ENCODE results near the gene KLRC3.

KLRC3 gene

GRCh38 chr12:10364815-10365622 is 55.4 kb downstream of the KLRC3 start:
- Histone ChIP-seq H3K4me3 (ENCODE audit: low read length) (peak overlapping the region; percentile 68), H3K27me3 (ENCODE audit: control insufficient read depth, insufficient read depth, low read length) (no peaks in the 10 kb centered on the region), H3K36me3 (ENCODE audit: control insufficient read depth, insufficient read depth, low read length) (no peaks in the 10 kb centered on the region), H3K9me3 (ENCODE audit: control insufficient read depth, low read length) (no peaks in the 10 kb centered on the region), H3K4me1 (ENCODE audit: control insufficient read depth, insufficient read depth, low read length) (peaks cover 45% of the 10 kb centered on the region), H3K9ac (ENCODE audit: low read length) (peak overlapping the region; percentile 85)

DNA sequence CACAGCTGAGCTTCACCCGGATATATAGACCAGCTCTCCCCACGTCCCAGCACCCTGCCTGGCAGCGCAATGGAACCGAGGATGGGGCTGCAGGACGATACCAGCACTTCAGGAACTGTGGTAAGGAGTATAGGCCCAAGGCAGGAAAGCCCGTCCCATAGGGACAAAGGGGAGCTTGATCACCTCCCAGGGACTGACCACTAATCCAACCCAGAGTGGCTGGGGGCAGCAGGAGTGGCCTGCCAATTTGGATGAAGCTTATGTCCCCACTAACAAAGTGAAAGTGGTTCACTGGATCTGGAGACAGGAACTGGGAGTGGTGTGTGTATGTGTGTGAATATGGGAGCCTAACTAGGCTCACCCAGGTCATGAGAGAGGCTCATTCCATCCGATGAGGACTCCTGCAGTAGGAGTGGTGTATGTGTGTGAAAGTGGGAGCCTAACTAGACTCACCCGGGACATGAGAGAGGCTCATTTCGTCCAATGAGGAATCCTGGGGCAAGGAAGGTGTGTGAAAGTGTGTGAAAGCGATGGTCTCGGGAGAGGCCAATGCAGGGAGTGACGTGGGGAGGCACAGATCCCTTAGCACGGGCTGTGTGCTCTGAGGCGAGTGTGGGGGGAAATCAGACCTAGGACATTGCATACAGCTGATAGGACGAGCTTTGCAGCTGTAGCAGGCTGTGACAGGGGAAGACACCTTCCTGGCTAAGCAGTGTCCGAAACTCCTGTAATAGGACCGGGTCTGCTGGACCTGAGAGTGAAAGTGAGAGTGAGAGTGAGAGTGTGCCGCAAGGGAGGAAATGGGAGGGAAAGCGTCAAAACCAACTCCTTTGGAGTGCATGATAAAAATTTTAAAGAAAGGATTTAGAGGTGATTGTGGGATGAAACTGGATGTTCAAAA is 56.2 kb downstream of the KLRC3 start:
- peak overlapping the region; percentile 85 for H3K9ac ChIP-seq (ENCODE audit: low read length)
- H3K4me3 ChIP-seq (ENCODE audit: low read length): peak overlapping the region; percentile 68
- no peaks in the 10 kb centered on the region for H3K36me3 ChIP-seq (ENCODE audit: control insufficient read depth, insufficient read depth, low read length)
- peaks cover 45% of the 10 kb centered on the region for H3K4me1 ChIP-seq (ENCODE audit: control insufficient read depth, insufficient read depth, low read length)
- H3K9me3 ChIP-seq (ENCODE audit: control insufficient read depth, low read length): no peaks in the 10 kb centered on the region
- H3K27me3 ChIP-seq (ENCODE audit: control insufficient read depth, insufficient read depth, low read length): no peaks in the 10 kb centered on the region

GRCh38 chr12:10363658-10363913 is 56.8 kb downstream of the KLRC3 start:
- Histone ChIP-seq H3K9ac (ENCODE audit: low read length) (peak overlapping the region; percentile 85), H3K4me3 (ENCODE audit: low read length) (peak overlapping the region; percentile 68), H3K4me1 (ENCODE audit: control insufficient read depth, insufficient read depth, low read length) (peaks cover 45% of the 10 kb centered on the region), H3K9me3 (ENCODE audit: control insufficient read depth, low read length) (no peaks in the 10 kb centered on the region), H3K36me3 (ENCODE audit: control insufficient read depth, insufficient read depth, low read length) (no peaks in the 10 kb centered on the region), H3K27me3 (ENCODE audit: control insufficient read depth, insufficient read depth, low read length) (no peaks in the 10 kb centered on the region)

- Histone ChIP-seq H3K9me3 (ENCODE audit: control insufficient read depth, low read length) (no peaks in the 10 kb centered on the region), H3K4me1 (ENCODE audit: control insufficient read depth, insufficient read depth, low read length) (peaks cover 45% of the 10 kb centered on the region), H3K36me3 (ENCODE audit: control insufficient read depth, insufficient read depth, low read length) (no peaks in the 10 kb centered on the region), H3K27me3 (ENCODE audit: control insufficient read depth, insufficient read depth, low read length) (no peaks in the 10 kb centered on the region), H3K9ac (ENCODE audit: low read length) (peak overlapping the region; percentile 16), H3K4me3 (ENCODE audit: low read length) (no peak overlapping the region)
Measured at GRCh38 chr12:10362828-10363657, 57.4 kb downstream of the KLRC3 start.

GRCh38 chr12:10362325-10362724 is 58.1 kb downstream of the KLRC3 start:
- H3K4me1 ChIP-seq (ENCODE audit: control insufficient read depth, insufficient read depth, low read length): peaks cover 45% of the 10 kb centered on the region
- no peak overlapping the region for H3K4me3 ChIP-seq (ENCODE audit: low read length)
- no peak overlapping the region for H3K9ac ChIP-seq (ENCODE audit: low read length)
- H3K27me3 ChIP-seq (ENCODE audit: control insufficient read depth, insufficient read depth, low read length): no peaks in the 10 kb centered on the region
- no peaks in the 10 kb centered on the region for H3K36me3 ChIP-seq (ENCODE audit: control insufficient read depth, insufficient read depth, low read length)
- H3K9me3 ChIP-seq (ENCODE audit: control insufficient read depth, low read length): no peaks in the 10 kb centered on the region

All from mucosa of stomach (tissue), 1 donor.